Activated CD8-positive, alpha-beta memory T cell treated with anti-CD3 and anti-CD28 coated beads, Interleukin-2, amount 10 ng/mL, durations not matched to agents 7 days and 5 days (primary cell): Measurements from ENCODE around the gene HUNK. TPM values are rescaled to one million over a fixed set of nuclear protein-coding genes. Genes with fewer than 3 reads are reported as not detected.

Source experiments
- ATAC-seq: fragments of 150-1000 bp; cut with Tn5 transposase; one replicate; pipeline ENCODE4 v1.10.0; 2021; ENCODE audit warnings: moderate library complexity
- CTCF ChIA-PET: fragments of 350-600 bp; sonication (Branson Sonifier 250); formaldehyde crosslinking; loops from one replicate; lab custom pipeline; 2021; ENCODE audit warnings: antibody characterized with exemption; lab: Charles Lee
- DNase-seq: peaks from one replicate; pipeline ENCODE4 v3.0.0-alpha.2; 2020
- H3K27ac Mint-ChIP-seq: one replicate; pipeline ENCODE4 v1.8.0; 2021; ENCODE audit warnings: mild to moderate bottlenecking, mixed read lengths
- H3K27me3 Mint-ChIP-seq: one replicate; pipeline ENCODE4 v1.8.0; 2021; ENCODE audit warnings: mixed read lengths
- H3K36me3 Mint-ChIP-seq: one replicate; pipeline ENCODE4 v1.8.0; 2021; ENCODE audit warnings: mild to moderate bottlenecking, mixed read lengths
- H3K4me1 Mint-ChIP-seq: one replicate; pipeline ENCODE4 v1.8.0; 2021; ENCODE audit warnings: mixed read lengths
- H3K4me3 Mint-ChIP-seq: one replicate; pipeline ENCODE4 v1.8.0; 2021; ENCODE audit warnings: mild to moderate bottlenecking, moderate library complexity, mixed read lengths
- H3K9me3 Mint-ChIP-seq: one replicate; pipeline ENCODE4 v1.8.0; 2022; ENCODE audit warnings: low read depth, mixed read lengths
- total RNA-seq, 2 experiments: library from RNA; stranded (reverse); gene quantifications; one replicate each; pipeline ENCODE4 v1.2.3, GENCODE V29; 2021

HUNK gene
- total RNA-seq, 2 experiments from 2014 or later = 0.28 TPM; not detected in 1

- ATAC-seq (no peak), DNase-seq (no peak)
- Mint-ChIP-seq H3K27ac (no peak overlapping the region), H3K36me3 (no peaks in the 10 kb centered on the region), H3K4me3 (no peak overlapping the region), H3K9me3 (no peaks in the 10 kb centered on the region), H3K27me3 (peaks cover 7% of the 10 kb centered on the region), H3K4me1 (no peaks in the 10 kb centered on the region)
- CTCF ChIA-PET = no interaction called here
Measured at GRCh38 chr21:32001390-32001789, 128.6 kb downstream of the HUNK start.

- ATAC-seq = no peak
- DNase-seq = no peak
- CTCF ChIA-PET = interaction anchor here (0.6 kb wide), 1 partner anchor 336 kb away, joined by 4 read pairs; no protein-coding TSS in a partner anchor
- Mint-ChIP-seq H3K4me1 (no peaks in the 10 kb centered on the region), H3K27ac (no peak overlapping the region), H3K36me3 (no peaks in the 10 kb centered on the region), H3K4me3 (no peak overlapping the region), H3K27me3 (peaks cover 7% of the 10 kb centered on the region), H3K9me3 (no peaks in the 10 kb centered on the region)
Measured at GRCh38 chr21:32003411-32003810, 130.6 kb downstream of the HUNK start.

GRCh38 chr21:32004291-32004690 lies 131.5 kb downstream of the HUNK start:
- CTCF ChIA-PET = no interaction called here
- ATAC-seq (no peak), DNase-seq (no peak)
- no peaks in the 10 kb centered on the region for H3K36me3 Mint-ChIP-seq
- no peaks in the 10 kb centered on the region for H3K4me1 Mint-ChIP-seq
- no peak overlapping the region for H3K27ac Mint-ChIP-seq
- no peak overlapping the region for H3K4me3 Mint-ChIP-seq
- H3K9me3 Mint-ChIP-seq = no peaks in the 10 kb centered on the region
- H3K27me3 Mint-ChIP-seq = peaks cover 7% of the 10 kb centered on the region

- H3K36me3 Mint-ChIP-seq = no peaks in the 10 kb centered on the region
- peaks cover 7% of the 10 kb centered on the region for H3K27me3 Mint-ChIP-seq
- no peaks in the 10 kb centered on the region for H3K9me3 Mint-ChIP-seq
- CTCF ChIA-PET = no interaction called here
- ATAC-seq (no peak), DNase-seq (no peak)
- no peak overlapping the region for H3K4me3 Mint-ChIP-seq
- no peaks in the 10 kb centered on the region for H3K4me1 Mint-ChIP-seq
- H3K27ac Mint-ChIP-seq = no peak overlapping the region
Measured at GRCh38 chr21:32007456-32007855, 134.6 kb downstream of the HUNK start.

GRCh38 chr21:32008714-32009113 lies 135.9 kb downstream of the HUNK start:
- no peak for ATAC-seq
- no peak for DNase-seq
- no peak overlapping the region for H3K27ac Mint-ChIP-seq
- no peak overlapping the region for H3K4me3 Mint-ChIP-seq
- H3K36me3 Mint-ChIP-seq = no peaks in the 10 kb centered on the region
- CTCF ChIA-PET = no interaction called here
- H3K4me1 Mint-ChIP-seq = no peaks in the 10 kb centered on the region
- H3K27me3 Mint-ChIP-seq = peaks cover 1% of the 10 kb centered on the region
- no peaks in the 10 kb centered on the region for H3K9me3 Mint-ChIP-seq

- Mint-ChIP-seq H3K27ac (no peak overlapping the region), H3K4me3 (no peak overlapping the region), H3K9me3 (no peaks in the 10 kb centered on the region), H3K27me3 (peaks cover 3% of the 10 kb centered on the region), H3K36me3 (no peaks in the 10 kb centered on the region), H3K4me1 (no peaks in the 10 kb centered on the region)
- DNase-seq (no peak), ATAC-seq (no peak)
- CTCF ChIA-PET = no interaction called here
Measured at GRCh38 chr21:32009263-32009662, 136.4 kb downstream of the HUNK start.

GRCh38 chr21:32015461-32016139 lies 142.8 kb downstream of the HUNK start:
- no peaks in the 10 kb centered on the region for H3K9me3 Mint-ChIP-seq
- no peak overlapping the region for H3K4me3 Mint-ChIP-seq
- DNase-seq = no peak
- H3K4me1 Mint-ChIP-seq = no peaks in the 10 kb centered on the region
- no peak overlapping the region for H3K27ac Mint-ChIP-seq
- CTCF ChIA-PET = no interaction called here
- H3K36me3 Mint-ChIP-seq = no peaks in the 10 kb centered on the region
- H3K27me3 Mint-ChIP-seq = peaks cover 3% of the 10 kb centered on the region
- no peak for ATAC-seq

- Mint-ChIP-seq H3K9me3 (no peaks in the 10 kb centered on the region), H3K4me3 (no peak overlapping the region), H3K27me3 (peaks cover 3% of the 10 kb centered on the region), H3K36me3 (no peaks in the 10 kb centered on the region), H3K27ac (no peak overlapping the region), H3K4me1 (no peaks in the 10 kb centered on the region)
- CTCF ChIA-PET = no interaction called here
- ATAC-seq (no peak), DNase-seq (no peak)
Measured at GRCh38 chr21:32018381-32018780, 145.6 kb downstream of the HUNK start.

GRCh38 chr21:32020564-32020963 lies 147.7 kb downstream of the HUNK start:
- no peak for ATAC-seq
- H3K36me3 Mint-ChIP-seq = no peaks in the 10 kb centered on the region
- DNase-seq = no peak
- no peak overlapping the region for H3K4me3 Mint-ChIP-seq
- no peak overlapping the region for H3K27ac Mint-ChIP-seq
- CTCF ChIA-PET = no interaction called here
- no peaks in the 10 kb centered on the region for H3K27me3 Mint-ChIP-seq
- H3K9me3 Mint-ChIP-seq = no peaks in the 10 kb centered on the region
- no peaks in the 10 kb centered on the region for H3K4me1 Mint-ChIP-seq

- Mint-ChIP-seq H3K4me1 (no peaks in the 10 kb centered on the region), H3K9me3 (no peaks in the 10 kb centered on the region), H3K4me3 (no peak overlapping the region), H3K36me3 (no peaks in the 10 kb centered on the region), H3K27me3 (no peaks in the 10 kb centered on the region), H3K27ac (no peak overlapping the region)
- CTCF ChIA-PET = no interaction called here
- ATAC-seq (no peak), DNase-seq (no peak)
Measured at GRCh38 chr21:32021319-32021994, 148.6 kb downstream of the HUNK start.

GRCh38 chr21:32022146-32022545 lies 149.3 kb downstream of the HUNK start:
- Mint-ChIP-seq H3K4me1 (no peaks in the 10 kb centered on the region), H3K27me3 (no peaks in the 10 kb centered on the region), H3K4me3 (no peak overlapping the region), H3K27ac (no peak overlapping the region), H3K9me3 (no peaks in the 10 kb centered on the region), H3K36me3 (no peaks in the 10 kb centered on the region)
- DNase-seq (no peak), ATAC-seq (no peak)
- CTCF ChIA-PET = no interaction called here

GRCh38 chr21:32030146-32030652 lies 157.4 kb downstream of the HUNK start:
- no peak overlapping the region for H3K27ac Mint-ChIP-seq
- no peaks in the 10 kb centered on the region for H3K36me3 Mint-ChIP-seq
- no peak for ATAC-seq
- CTCF ChIA-PET = no interaction called here
- no peak overlapping the region for H3K4me3 Mint-ChIP-seq
- DNase-seq = no peak
- peaks cover 6% of the 10 kb centered on the region for H3K9me3 Mint-ChIP-seq
- no peaks in the 10 kb centered on the region for H3K27me3 Mint-ChIP-seq
- H3K4me1 Mint-ChIP-seq = no peaks in the 10 kb centered on the region

GRCh38 chr21:32034850-32035249 lies 162.0 kb downstream of the HUNK start:
- DNase-seq = no peak
- no peak for ATAC-seq
- no peaks in the 10 kb centered on the region for H3K36me3 Mint-ChIP-seq
- H3K4me3 Mint-ChIP-seq = no peak overlapping the region
- H3K27ac Mint-ChIP-seq = no peak overlapping the region
- peaks cover 6% of the 10 kb centered on the region for H3K9me3 Mint-ChIP-seq
- no peaks in the 10 kb centered on the region for H3K27me3 Mint-ChIP-seq
- no peaks in the 10 kb centered on the region for H3K4me1 Mint-ChIP-seq
- CTCF ChIA-PET = no interaction called here

- Mint-ChIP-seq H3K36me3 (no peaks in the 10 kb centered on the region), H3K27ac (no peak overlapping the region), H3K4me1 (no peaks in the 10 kb centered on the region), H3K27me3 (no peaks in the 10 kb centered on the region), H3K4me3 (no peak overlapping the region), H3K9me3 (no peaks in the 10 kb centered on the region)
- CTCF ChIA-PET = no interaction called here
- DNase-seq = no peak
- ATAC-seq = no peak
Measured at GRCh38 chr21:32035617-32036016, 162.8 kb downstream of the HUNK start.
